Esophagus squamous epithelium (tissue), 5 donors: Measurements from ENCODE around the gene ZFP36L2. TPM values are rescaled to one million over a fixed set of nuclear protein-coding genes. Genes with fewer than 3 reads are reported as not detected.

Experiments used
- DNase-seq: peaks from one replicate; lab custom pipeline; 2025; lab: John Stamatoyannopoulos, UW
- H3K27ac ChIP-seq, 4 donors: fragments of 200-600 bp; sonication (generic); one replicate each; pipeline ENCODE4 v1.5.1; 2016 to 2019; ENCODE audit warnings: mild to moderate bottlenecking in 1 of 4
- H3K27me3 ChIP-seq, 4 donors: fragments of 200-600 bp; sonication (generic); 1 replicate in 3 of 4; 2 replicates in 1 of 4; pipeline versions ENCODE4 v1.5.1 to v1.6.0; 2017 to 2021; ENCODE audit warnings: antibody characterized with exemption in 1 of 4
- H3K36me3 ChIP-seq, 3 donors: fragments of 200-600 bp; sonication (generic); one replicate each; pipeline ENCODE4 v1.5.1; 2016 to 2019
- H3K4me1 ChIP-seq, 3 donors: fragments of 200-600 bp; sonication (generic); one replicate each; pipeline ENCODE4 v1.5.1; 2017 to 2019
- H3K4me3 ChIP-seq, 4 donors: fragments of 200-600 bp; sonication (generic); 1 replicate in 3 of 4; 2 replicates in 1 of 4; pipeline ENCODE4 v1.5.1; 2016 to 2019; ENCODE audit warnings: mild to moderate bottlenecking in 2 of 4, moderate library complexity in 1 of 4
- H3K9me3 ChIP-seq, 3 donors: fragments of 200-600 bp; sonication (generic); one replicate each; pipeline ENCODE4 v1.5.1; 2016 to 2019
- CTCF ChIP-seq, 6 experiments: fragments of 450-650 bp in 4 of 6; fragments of 200-600 bp in 2 of 6; sonication (generic) in 2 of 6; IDR thresholded peaks; one replicate each; pipeline ENCODE4 v1.5.1; 2016 to 2019; ENCODE audit warnings: antibody characterized with exemption in 6 of 6, mild to moderate bottlenecking in 4 of 6, moderate library complexity in 4 of 6
- POLR2A ChIP-seq, 4 donors: fragments of 450-650 bp; IDR thresholded peaks; one replicate each; pipeline ENCODE4 v1.6.1; 2017; ENCODE audit warnings: antibody characterized with exemption in 4 of 4, mild to moderate bottlenecking in 4 of 4, moderate library complexity in 3 of 4
- WGBS, 2 donors: methylation state at CpG; one replicate each; pipeline ENCODE4 v1.1.5; 2018; 5-methylcytosine and 5-hydroxymethylcytosine counted together
- intact Hi-C: fragments of 100-400 bp; cut with DNase I; formaldehyde crosslinking; loops from one replicate; pipeline ENCODE4 v1.15.0; 2022
- total RNA-seq, 4 donors: library from RNA; depleted of rRNA; stranded (reverse); fragments of >200 nt; gene quantifications; one replicate each; pipeline ENCODE4 v1.1.0, GENCODE V29; 2016
- donor health status: DM: yes; HTN: yes; CAD: no.

ZFP36L2 gene
- total RNA-seq, 4 donors from 2014 or later = 26.6 to 87.7 (median 41.8) TPM

- H3K4me3 ChIP-seq = no peak overlapping the region
- H3K9me3 ChIP-seq = no peaks in the 10 kb centered on the region
- peaks cover 0 to 26% (median 8%) of the 10 kb centered on the region in 3 donors for H3K4me1 ChIP-seq
- DNase-seq = no peak
- no peaks in the 10 kb centered on the region for H3K27me3 ChIP-seq
- TF ChIP-seq CTCF (IDR thresholded peaks at IDR 0.05) (no peak), POLR2A (IDR thresholded peaks at IDR 0.05) (no peak)
- H3K36me3 ChIP-seq = peaks cover 0 to 16% (median 0%) of the 10 kb centered on the region in 3 donors
- H3K27ac ChIP-seq = no peak overlapping the region
- WGBS, 2 donors = 41 to 62% methylated on average over 1 of the region's 1 CpG
- intact Hi-C loops = no loop called here
Measured at GRCh38 chr2:43259512-43259911, 33.1 kb upstream of the ZFP36L2 start.

GRCh38 chr2:43258547-43259156 is 32.2 kb upstream of the ZFP36L2 start:
- Histone ChIP-seq H3K4me3 (no peak overlapping the region), H3K36me3 (peaks cover 0 to 13% (median 0%) of the 10 kb centered on the region in 3 donors), H3K9me3 (no peaks in the 10 kb centered on the region), H3K4me1 (peaks cover 0 to 23% (median 7%) of the 10 kb centered on the region in 3 donors), H3K27ac (no peak overlapping the region), H3K27me3 (no peaks in the 10 kb centered on the region)
- 81 to 89% methylated on average over 2 of the region's 2 CpGs for WGBS, 2 donors
- TF ChIP-seq POLR2A (IDR thresholded peaks at IDR 0.05) = no peak
- TF ChIP-seq CTCF (IDR thresholded peaks at IDR 0.05) = no peak
- intact Hi-C loops = no loop called here
- DNase-seq = no peak

- no peak for DNase-seq
- no peak for TF ChIP-seq POLR2A (IDR thresholded peaks at IDR 0.05)
- no peak for TF ChIP-seq CTCF (IDR thresholded peaks at IDR 0.05)
- intact Hi-C loops = no loop called here
- H3K27me3 ChIP-seq = no peaks in the 10 kb centered on the region
- H3K4me1 ChIP-seq = peaks cover 0 to 36% (median 11%) of the 10 kb centered on the region in 3 donors
- H3K9me3 ChIP-seq = no peaks in the 10 kb centered on the region
- 48 to 61% methylated on average over 6 to 8 of the region's 8 CpGs for WGBS, 2 donors
- no peak overlapping the region for H3K4me3 ChIP-seq
- peaks cover 0 to 13% (median 0%) of the 10 kb centered on the region in 3 donors for H3K36me3 ChIP-seq
- H3K27ac ChIP-seq = peak overlapping the region in 1 of 4 donors; percentile 17
Measured at GRCh38 chr2:43255296-43255910, 29.0 kb upstream of the ZFP36L2 start.

GRCh38 chr2:43254331-43254730 is 27.9 kb upstream of the ZFP36L2 start:
- intact Hi-C loops = no loop called here
- WGBS, 2 donors = 92 to 93% methylated on average over 5 of the region's 5 CpGs
- H3K4me3 ChIP-seq = no peak overlapping the region

More at GRCh38 chr2:43254331-43254730, 27.9 kb upstream of the ZFP36L2 start:
- no peak overlapping the region for H3K27ac ChIP-seq
- no peak for TF ChIP-seq POLR2A (IDR thresholded peaks at IDR 0.05)
- no peak for TF ChIP-seq CTCF (IDR thresholded peaks at IDR 0.05)
- H3K36me3 ChIP-seq = peaks cover 0 to 13% (median 0%) of the 10 kb centered on the region in 3 donors
- H3K27me3 ChIP-seq = no peaks in the 10 kb centered on the region
- H3K9me3 ChIP-seq = no peaks in the 10 kb centered on the region
- no peak for DNase-seq
- peaks cover 0 to 35% (median 11%) of the 10 kb centered on the region in 3 donors for H3K4me1 ChIP-seq
